Psoas muscle (tissue), 8 donors: Measurements from ENCODE around the gene FMC1. TPM values are rescaled to one million over a fixed set of nuclear protein-coding genes. Genes with fewer than 3 reads are reported as not detected.

Experiments
- ATAC-seq, 4 donors: fragments of 200-7000 bp; cut with Tn5 transposase; one replicate each; pipeline ENCODE4 v1.9.1; 2020; ENCODE audit warnings: moderate library complexity in 3 of 4, mild to moderate bottlenecking in 2 of 4
- DNase-seq, 2 donors: peaks; one replicate each; pipeline ENCODE4 v3.0.0-alpha.2; 2020
- H3K27ac ChIP-seq: fragments of 200-600 bp; one replicate; pipeline ENCODE4 v1.8.0; 2022
- H3K27me3 ChIP-seq, 3 donors: fragments of 200-600 bp in 1 of 3; one replicate each; pipeline versions ENCODE4 v1.6.1 to v1.8.0; 2013 to 2022; ENCODE audit warnings: low read length in 2 of 3, mild to moderate bottlenecking in 2 of 3, moderate library complexity in 1 of 3; ENCODE audit not compliant: insufficient read depth in 3 of 3
- H3K36me3 ChIP-seq, 2 donors: fragments of 200-600 bp in 1 of 2; one replicate each; pipeline versions ENCODE4 v1.6.1 to v1.8.0; 2013 to 2022; ENCODE audit warnings: low read depth in 1 of 2, mild to moderate bottlenecking in 1 of 2, moderate library complexity in 1 of 2; ENCODE audit not compliant: insufficient read depth in 1 of 2
- H3K4me1 ChIP-seq: fragments of 200-600 bp; one replicate; pipeline ENCODE4 v1.8.0; 2022
- H3K4me3 ChIP-seq: fragments of 200-600 bp; one replicate; pipeline ENCODE4 v1.8.0; 2022; ENCODE audit warnings: mild to moderate bottlenecking
- H3K9me3 ChIP-seq: fragments of 200-600 bp; one replicate; pipeline ENCODE4 v1.8.0; 2022
- CTCF ChIP-seq: fragments of 200-600 bp; IDR thresholded peaks from one replicate; pipeline ENCODE4 v1.8.0; 2022; ENCODE audit warnings: antibody characterized with exemption
- WGBS, 3 donors: extraction: QIAGEN DNeasy Blood & Tissue Kit; methylation state at CpG; one replicate each; pipeline versions ENCODE4 v1.1.6 to v1.1.7; 2013; 5-methylcytosine and 5-hydroxymethylcytosine counted together
- intact Hi-C, 2 donors: fragments of 100-400 bp; cut with DNase I; formaldehyde crosslinking; loops; one replicate each; pipeline versions ENCODE4 v1.11.0 to v1.14.2; 2022
- long read RNA-seq, 2 donors: library from polyadenylated mRNA; unstranded; transcript quantifications; one replicate each; pipeline ENCODE4 v2.0.0, GENCODE V29; 2021
- polyA plus RNA-seq, 3 donors: library from polyadenylated mRNA; stranded (reverse); fragments of 200-250 nt; gene quantifications; one replicate each; pipeline ENCODE4 v1.2.3, GENCODE V29; 2013
- total RNA-seq, 4 donors: library from RNA; stranded (reverse); fragmentation: NEBNext Ultra II Directional in 2 of 4; extraction: Animal tissue kit (Norgen Biotek cat#: 25700) in 2 of 4; gene quantifications; one replicate each; pipeline versions ENCODE4 v1.2.1 to v1.2.4, GENCODE V29; 2021 to 2023
- donor health status: healthy with polysubstance abuse.
- donor health status: DM: no; HTN: no; CAD: no; lungs with moderate emphysema.
- donor health status: Bipolar disorder and iron deficiency.
- donor health status: healthy.
- donor health status: DM: yes; HTN: yes; CAD: no.
- donor health status: DM: no; HTN: no; CAD: no.
- donor health status: DM: no; HTN: no; CAD: no.
- donor health status: DM: yes; HTN: yes; CAD: no.

FMC1 gene
- total RNA-seq, result 10 to 100 TPM; 21.3 to 44.0 (median 34.0) TPM
- 10 to 100 TPM; 27.5 to 50.4 (median 32.1) TPM for polyA plus RNA-seq
- long read RNA-seq, donor 1, transcript FMC1-201 (2 exons, 1,210 nt), result major isoform, 30 of 31 reads
- long read RNA-seq, donor 1, partial matches to known transcripts, result 0 of 31 reads
- long read RNA-seq, donor 1, other reads (novel, unspliced or antisense), result 0 of 31 reads
- long read RNA-seq, donor 2, transcript FMC1-201 (2 exons, 1,210 nt), result major isoform, 27 of 27 reads
- long read RNA-seq, donor 2, partial matches to known transcripts, result 0 of 27 reads
- long read RNA-seq, donor 2, other reads (novel, unspliced or antisense), result 0 of 27 reads

- ATAC-seq (peak; percentile 82 to 85 (median 84)), DNase-seq (peak; percentile 93 to 98)
- 0 to 1% (median 0%) methylated on average over 53 to 54 of the region's 54 CpGs for WGBS, 3 donors
- Histone ChIP-seq H3K4me3 (peak within 1 kb of the TSS; percentile 89), H3K4me1 (peaks cover 11% of the 10 kb centered on the region), H3K27ac (peak within 1 kb of the TSS; percentile 98), H3K9me3 (peaks cover 4% of the 10 kb centered on the region), H3K27me3 (no peaks in the 10 kb centered on the region), H3K36me3 (peaks cover 0 to 11% of the 10 kb centered on the region in 2 donors)
- intact Hi-C loops, result loop anchor here (2.0 to 10.0 kb wide), 3 partner anchors 18 to 1396 kb away; partner anchors contain the start of genes LUC7L2 (in 1 of the 2) and UBN2 (in 1 of the 2)
- TF ChIP-seq CTCF, result peak; percentile 47
Observed at GRCh38 chr7:139341058-139341775, at the start of gene FMC1. Gene FMC1 (plus strand): TSS chr7:139341337. CDS start chr7:139341385, 48 bp downstream.

GRCh38 chr7:139292821-139293220 is 48.3 kb upstream of the FMC1 start:
- Histone ChIP-seq H3K36me3 (peaks cover 10 to 65% of the 10 kb centered on the region in 2 donors), H3K9me3 (no peaks in the 10 kb centered on the region), H3K27me3 (no peaks in the 10 kb centered on the region), H3K27ac (no peak overlapping the region), H3K4me1 (no peaks in the 10 kb centered on the region), H3K4me3 (no peak overlapping the region)
- 83 to 86% (median 85%) methylated on average over 7 of the region's 7 CpGs for WGBS, 3 donors
- ATAC-seq (no peak), DNase-seq (no peak)
- intact Hi-C loops, result no loop called here
- TF ChIP-seq CTCF, result no peak

GRCh38 chr7:139293534-139293933 is 47.6 kb upstream of the FMC1 start:
- Histone ChIP-seq H3K4me3 (no peak overlapping the region), H3K36me3 (peaks cover 10 to 65% of the 10 kb centered on the region in 2 donors), H3K27ac (no peak overlapping the region), H3K9me3 (no peaks in the 10 kb centered on the region), H3K4me1 (no peaks in the 10 kb centered on the region), H3K27me3 (no peaks in the 10 kb centered on the region)
- DNase-seq (no peak), ATAC-seq (no peak)
- intact Hi-C loops, result no loop called here
- WGBS, 3 donors, result 89 to 92% (median 92%) methylated on average over 2 of the region's 2 CpGs
- no peak for TF ChIP-seq CTCF

GRCh38 chr7:139294241-139294640 is 46.9 kb upstream of the FMC1 start:
- no peak for ATAC-seq
- no peaks in the 10 kb centered on the region for H3K27me3 ChIP-seq
- DNase-seq, result no peak
- no peaks in the 10 kb centered on the region for H3K4me1 ChIP-seq
- no peak for TF ChIP-seq CTCF
- intact Hi-C loops, result no loop called here
- H3K4me3 ChIP-seq, result no peak overlapping the region
- no peaks in the 10 kb centered on the region for H3K9me3 ChIP-seq
- H3K36me3 ChIP-seq, result peaks cover 10 to 67% of the 10 kb centered on the region in 2 donors
- no peak overlapping the region for H3K27ac ChIP-seq
- whole genome bisulfite sequencing, 3 donors, result 78 to 95% (median 84%) methylated on average over 4 of the region's 4 CpGs
